ENCODE measurements around the gene FRMD1.

Gene FRMD1

GRCh38 chr6:168040856-168041496 is 38.0 kb downstream of the FRMD1 start:
- no peak for FAIRE-seq

GRCh38 chr6:168039849-168040248 is 39.2 kb downstream of the FRMD1 start:
- FAIRE-seq: no peak

- no peak for FAIRE-seq
Measured at GRCh38 chr6:168039301-168039700, 39.7 kb downstream of the FRMD1 start.

GRCh38 chr6:168038576-168039140 is 40.4 kb downstream of the FRMD1 start:
- FAIRE-seq: no peak

- no peak for FAIRE-seq
Measured at GRCh38 chr6:168037856-168038255, 41.2 kb downstream of the FRMD1 start.

- no peak for FAIRE-seq
Measured at GRCh38 chr6:168037242-168037641, 41.8 kb downstream of the FRMD1 start.

GRCh38 chr6:168035661-168036545 is 43.1 kb downstream of the FRMD1 start:
- no peak for FAIRE-seq

GRCh38 chr6:168035098-168035660 is 43.8 kb downstream of the FRMD1 start:
- FAIRE-seq: no peak

GRCh38 chr6:168034537-168034936 is 44.5 kb downstream of the FRMD1 start:
- FAIRE-seq: no peak

- FAIRE-seq: no peak
Measured at GRCh38 chr6:168033791-168034190, 45.2 kb downstream of the FRMD1 start.

- FAIRE-seq: no peak
Measured at GRCh38 chr6:168032005-168032760, 46.8 kb downstream of the FRMD1 start.

GRCh38 chr6:168031411-168031971 is 47.5 kb downstream of the FRMD1 start:
- no peak for FAIRE-seq

GRCh38 chr6:168030908-168031307 is 48.1 kb downstream of the FRMD1 start:
- no peak for FAIRE-seq

- FAIRE-seq: no peak
Measured at GRCh38 chr6:168030218-168030746, 48.7 kb downstream of the FRMD1 start.

- no peak for FAIRE-seq
Measured at GRCh38 chr6:168029459-168030217, 49.4 kb downstream of the FRMD1 start.

GRCh38 chr6:168028181-168028580 is 50.8 kb downstream of the FRMD1 start:
- FAIRE-seq: no peak

GRCh38 chr6:168027521-168027920 is 51.5 kb downstream of the FRMD1 start:
- FAIRE-seq: no peak

GRCh38 chr6:168026925-168027324 is 52.1 kb downstream of the FRMD1 start:
- no peak for FAIRE-seq

- FAIRE-seq: no peak
Measured at GRCh38 chr6:168025831-168026710, 52.9 kb downstream of the FRMD1 start.

GRCh38 chr6:168024951-168025510 is 54.0 kb downstream of the FRMD1 start:
- no peak for FAIRE-seq

All from islet of Langerhans (tissue), 1 donor.